Fibroblast of lung (primary cell): ENCODE data around the gene TLL1. TPM values are rescaled to one million over a fixed set of nuclear protein-coding genes. Genes with fewer than 3 reads are reported as not detected.

Experiments used
- DNase-seq, 2 donors: peaks; one replicate each; pipeline versions ENCODE4 v3.0.0 to v3.0.0-alpha.2; 2010; ENCODE audit warnings: low read depth in 2 of 2
- H2AFZ ChIP-seq: 2 replicates; pipeline ENCODE4 v1.5.1; 2012; ENCODE audit warnings: low read length, control low read depth, inconsistent platforms
- H3K27ac ChIP-seq: 2 replicates; pipeline ENCODE4 v1.5.1; 2011; ENCODE audit warnings: low read length, control low read depth; ENCODE audit not compliant: insufficient read depth
- H3K27me3 ChIP-seq: 2 replicates; pipeline ENCODE4 v1.5.1; 2011; ENCODE audit warnings: mild to moderate bottlenecking, low read length; ENCODE audit not compliant: control insufficient read depth, insufficient read depth
- H3K36me3 ChIP-seq: 2 replicates; pipeline ENCODE4 v1.5.1; 2011; ENCODE audit warnings: low read length; ENCODE audit not compliant: control insufficient read depth, insufficient read depth
- H3K4me1 ChIP-seq: 2 replicates; pipeline ENCODE4 v1.5.1; 2011; ENCODE audit warnings: low read length; ENCODE audit not compliant: control insufficient read depth, insufficient read depth; ENCODE audit errors: extremely low read depth
- H3K4me2 ChIP-seq: 2 replicates; pipeline ENCODE4 v1.5.1; 2011; ENCODE audit warnings: low read length, control low read depth; ENCODE audit not compliant: insufficient read depth; ENCODE audit errors: extremely low read depth
- H3K4me3 ChIP-seq, 4 experiments: fragments of 200-600 bp in 1 of 4; sonication (generic) in 1 of 4; replicated peaks in 1 of 4; 2 replicates each; pipeline ENCODE4 v1.5.1; 2011 to 2016; ENCODE audit warnings: low read length in 4 of 4, low read depth in 3 of 4, mild to moderate bottlenecking in 3 of 4, control low read depth in 2 of 4, inconsistent platforms in 1 of 4, mixed read lengths in 1 of 4; ENCODE audit not compliant: insufficient read depth in 1 of 4; ENCODE audit errors: control extremely low read depth in 1 of 4
- H3K79me2 ChIP-seq: 2 replicates; pipeline ENCODE4 v1.5.1; 2012; ENCODE audit warnings: mild to moderate bottlenecking, low read length, inconsistent platforms; ENCODE audit not compliant: control insufficient read depth, insufficient read depth
- H3K9ac ChIP-seq: 2 replicates; pipeline ENCODE4 v1.5.1; 2011; ENCODE audit warnings: mild to moderate bottlenecking, low read length, control low read depth; ENCODE audit not compliant: insufficient read depth
- H3K9me3 ChIP-seq: 2 replicates; pipeline ENCODE4 v1.5.1; 2012; ENCODE audit warnings: low read depth, low read length; ENCODE audit not compliant: control insufficient read depth, insufficient read depth
- H4K20me1 ChIP-seq: 2 replicates; pipeline ENCODE4 v1.5.1; 2011; ENCODE audit warnings: low read length; ENCODE audit not compliant: control insufficient read depth, insufficient read depth; ENCODE audit errors: extremely low read depth
- EZH2 ChIP-seq: IDR thresholded peaks from 2 replicates; pipeline ENCODE4 v1.5.1; 2012; ENCODE audit warnings: low read length, control low read depth, mild to moderate bottlenecking; ENCODE audit errors: missing control alignments
- polyA plus RNA-seq, 2 donors: library from polyadenylated mRNA; depleted of rRNA in 1 of 2; stranded (reverse) in 1 of 2; unstranded in 1 of 2; fragments of >200 nt; gene quantifications; 2 replicates each; pipeline ENCODE4 v1.2.1, GENCODE V29; 2011 to 2012; ENCODE audit warnings: missing spikeins in 1 of 2
- total RNA-seq: library from RNA; depleted of rRNA; stranded (reverse); fragments of >200 nt; gene quantifications from 2 replicates; pipeline ENCODE4 v1.2.1, GENCODE V29; 2014
- TF ChIP-seq, protein P1 (sequence below), 2 donors: IDR thresholded peaks in 1 of 2; conservative IDR thresholded peaks in 1 of 2; 1 replicate in 1 of 2; 2 replicates in 1 of 2; pipeline ENCODE4 v1.5.1; 2011 to 2012; ENCODE audit warnings: low read length in 2 of 2, control low read depth in 1 of 2, inconsistent platforms in 1 of 2, low read depth in 1 of 2, mild to moderate bottlenecking in 1 of 2

The TLL1 gene
- total and polyA plus RNA-seq, 2 donors (not counting 1 experiment from before 2014, with no cell fraction given): 0.33 to 2.7 TPM

DNA sequence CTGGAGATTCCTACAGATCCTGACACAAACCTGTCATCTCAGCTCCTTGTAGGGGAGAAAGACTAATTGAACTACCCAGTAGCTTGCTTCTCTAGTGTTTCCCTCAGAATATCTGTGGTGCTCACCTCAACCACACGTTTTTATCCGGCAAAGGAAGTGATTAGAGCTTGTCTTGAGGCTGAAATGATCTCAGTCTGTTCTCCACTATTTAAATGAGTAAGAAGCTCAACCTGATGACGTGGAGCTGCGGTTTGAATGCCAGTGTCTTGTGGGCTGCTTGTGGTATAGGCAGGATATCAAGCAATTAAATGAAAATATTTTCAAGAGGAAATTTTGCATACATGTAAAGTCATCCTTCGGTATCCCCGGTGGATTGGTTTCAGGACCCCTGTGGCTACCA, 270.2 kb downstream of the TLL1 start:
- DNase-seq: peak in 1 of 2 donors; percentile 67
- H3K36me3 ChIP-seq: no peaks in the 10 kb centered on the region
- no peaks in the 10 kb centered on the region for H4K20me1 ChIP-seq
- H3K4me2 ChIP-seq: no peak overlapping the region
- no peak overlapping the region for H2AFZ ChIP-seq
- no peaks in the 10 kb centered on the region for H3K9me3 ChIP-seq
- H3K4me1 ChIP-seq: no peaks in the 10 kb centered on the region
- TF ChIP-seq, protein P1, sequence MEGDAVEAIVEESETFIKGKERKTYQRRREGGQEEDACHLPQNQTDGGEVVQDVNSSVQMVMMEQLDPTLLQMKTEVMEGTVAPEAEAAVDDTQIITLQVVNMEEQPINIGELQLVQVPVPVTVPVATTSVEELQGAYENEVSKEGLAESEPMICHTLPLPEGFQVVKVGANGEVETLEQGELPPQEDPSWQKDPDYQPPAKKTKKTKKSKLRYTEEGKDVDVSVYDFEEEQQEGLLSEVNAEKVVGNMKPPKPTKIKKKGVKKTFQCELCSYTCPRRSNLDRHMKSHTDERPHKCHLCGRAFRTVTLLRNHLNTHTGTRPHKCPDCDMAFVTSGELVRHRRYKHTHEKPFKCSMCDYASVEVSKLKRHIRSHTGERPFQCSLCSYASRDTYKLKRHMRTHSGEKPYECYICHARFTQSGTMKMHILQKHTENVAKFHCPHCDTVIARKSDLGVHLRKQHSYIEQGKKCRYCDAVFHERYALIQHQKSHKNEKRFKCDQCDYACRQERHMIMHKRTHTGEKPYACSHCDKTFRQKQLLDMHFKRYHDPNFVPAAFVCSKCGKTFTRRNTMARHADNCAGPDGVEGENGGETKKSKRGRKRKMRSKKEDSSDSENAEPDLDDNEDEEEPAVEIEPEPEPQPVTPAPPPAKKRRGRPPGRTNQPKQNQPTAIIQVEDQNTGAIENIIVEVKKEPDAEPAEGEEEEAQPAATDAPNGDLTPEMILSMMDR (conservative IDR thresholded peaks at IDR 0.05 in 1 of 2, IDR thresholded peaks at IDR 0.05 in 1 of 2; ENCODE audit: low read depth in 1 of 2, low read length in 2 of 2): no peak
- TF ChIP-seq EZH2: no peak
- no peak overlapping the region for H3K9ac ChIP-seq
- no peak overlapping the region for H3K4me3 ChIP-seq
- no peaks in the 10 kb centered on the region for H3K79me2 ChIP-seq
- H3K27ac ChIP-seq: no peak overlapping the region
- H3K27me3 ChIP-seq: no peaks in the 10 kb centered on the region

DNA sequence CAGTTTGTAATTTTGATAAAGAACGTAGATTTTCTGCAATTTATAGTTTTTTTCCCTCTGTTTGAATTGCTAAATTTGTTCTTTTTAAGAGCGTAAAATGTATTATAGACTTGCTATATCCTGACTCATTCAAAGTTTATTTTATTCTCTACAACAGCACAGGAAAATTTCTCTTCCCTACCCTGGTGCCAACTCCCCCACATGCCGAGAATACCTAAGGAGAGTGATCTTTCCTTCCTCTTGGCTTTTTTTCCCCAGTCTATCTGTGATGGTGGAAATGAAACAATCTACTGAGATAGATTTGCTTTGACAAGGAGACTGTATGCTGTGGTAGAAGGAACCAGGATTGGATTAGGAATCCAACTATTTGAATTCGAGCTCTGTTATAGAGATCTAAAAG, 271.6 kb downstream of the TLL1 start:
- Histone ChIP-seq H3K79me2 (no peaks in the 10 kb centered on the region), H3K9ac (no peak overlapping the region), H3K4me1 (no peaks in the 10 kb centered on the region), H3K36me3 (no peaks in the 10 kb centered on the region), H4K20me1 (no peaks in the 10 kb centered on the region), H3K27ac (no peak overlapping the region), H3K27me3 (no peaks in the 10 kb centered on the region), H2AFZ (no peak overlapping the region), H3K4me3 (no peak overlapping the region), H3K4me2 (no peak overlapping the region), H3K9me3 (no peaks in the 10 kb centered on the region)
- TF ChIP-seq, protein P1 (conservative IDR thresholded peaks at IDR 0.05 in 1 of 2, IDR thresholded peaks at IDR 0.05 in 1 of 2; ENCODE audit: low read depth in 1 of 2, low read length in 2 of 2): no peak
- no peak for TF ChIP-seq EZH2
- DNase-seq: peak in 1 of 2 donors; percentile 9

DNA sequence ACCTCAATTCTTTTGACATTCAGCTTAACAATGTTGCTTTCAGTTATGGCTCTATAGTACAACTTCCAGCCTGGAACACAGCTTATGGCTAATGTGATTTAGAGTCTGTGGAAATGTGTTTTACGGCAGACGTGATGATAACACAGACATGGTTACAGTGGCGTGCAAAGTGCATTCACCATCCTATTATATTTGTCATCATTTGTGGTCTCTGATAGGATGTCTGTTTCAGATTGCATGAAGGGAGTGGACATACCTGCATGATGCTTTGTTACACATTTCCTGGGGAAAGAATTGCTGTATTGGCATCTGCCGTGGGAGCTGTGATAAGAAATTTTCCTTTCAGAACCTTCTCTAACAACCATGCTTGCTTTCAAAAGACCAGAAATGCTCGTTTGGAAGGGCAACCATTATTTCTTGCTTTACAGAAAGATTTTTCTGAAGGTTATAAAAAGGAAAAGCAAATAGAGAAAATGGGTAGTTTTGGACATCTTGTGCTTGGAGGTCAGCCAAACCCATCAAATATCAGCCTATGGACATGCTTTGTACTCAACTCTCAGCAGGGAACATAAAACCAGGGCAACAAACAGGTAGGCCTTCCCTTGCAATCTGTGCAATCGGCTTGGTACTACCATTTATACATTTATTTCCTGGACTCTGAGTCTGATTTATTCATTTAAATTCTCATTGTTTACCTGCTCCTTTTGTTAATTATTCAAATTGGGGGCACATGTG, 273.9 kb downstream of the TLL1 start:
- Histone ChIP-seq H3K9me3 (no peaks in the 10 kb centered on the region), H2AFZ (no peak overlapping the region)
- no peak for DNase-seq

More for the DNA sequence above, 273.9 kb downstream of the TLL1 start:
- Histone ChIP-seq H3K79me2 (no peaks in the 10 kb centered on the region), H3K4me2 (no peak overlapping the region), H3K36me3 (no peaks in the 10 kb centered on the region), H4K20me1 (no peaks in the 10 kb centered on the region), H3K4me3 (no peak overlapping the region), H3K4me1 (no peaks in the 10 kb centered on the region), H3K27ac (no peak overlapping the region), H3K9ac (no peak overlapping the region), H3K27me3 (no peaks in the 10 kb centered on the region)
- TF ChIP-seq, protein P1 (conservative IDR thresholded peaks at IDR 0.05 in 1 of 2, IDR thresholded peaks at IDR 0.05 in 1 of 2; ENCODE audit: low read depth in 1 of 2, low read length in 2 of 2): no peak
- no peak for TF ChIP-seq EZH2
